ENCODE results near the gene FAM25A.

GRCh38 chr10:87066178-87066577 is 46.1 kb downstream of the FAM25A start:
- TF ChIP-seq CTCF (IDR thresholded peaks at IDR 0.05) (no peak), POLR2AphosphoS5 (IDR thresholded peaks at IDR 0.05; ENCODE audit: low read depth, low read length) (no peak), RCOR1 (IDR thresholded peaks at IDR 0.05; ENCODE audit: low read length) (no peak), FOXM1 (IDR thresholded peaks at IDR 0.05; ENCODE audit: low read depth) (no peak), SIN3A (IDR thresholded peaks at IDR 0.05; ENCODE audit: borderline replicate concordance, low read depth, low read length) (no peak), EP300 (IDR thresholded peaks at IDR 0.05; ENCODE audit: borderline replicate concordance in 1 of 2, low read depth in 1 of 2, low read length in 1 of 2) (no peak)
- TF ChIP-seq, protein P1, sequence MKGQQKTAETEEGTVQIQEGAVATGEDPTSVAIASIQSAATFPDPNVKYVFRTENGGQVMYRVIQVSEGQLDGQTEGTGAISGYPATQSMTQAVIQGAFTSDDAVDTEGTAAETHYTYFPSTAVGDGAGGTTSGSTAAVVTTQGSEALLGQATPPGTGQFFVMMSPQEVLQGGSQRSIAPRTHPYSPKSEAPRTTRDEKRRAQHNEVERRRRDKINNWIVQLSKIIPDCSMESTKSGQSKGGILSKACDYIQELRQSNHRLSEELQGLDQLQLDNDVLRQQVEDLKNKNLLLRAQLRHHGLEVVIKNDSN (IDR thresholded peaks at IDR 0.05; ENCODE audit: borderline replicate concordance, low read depth): no peak
